DND-41 (cell line): Measurements from ENCODE around the gene OSBPL8.

ENCODE experiments used
- ATAC-seq: fragments of 200-7000 bp; cut with Tn5 transposase; 3 replicates; pipeline ENCODE4 v1.9.1; 2021; ENCODE audit warnings: low read depth; ENCODE audit not compliant: insufficient read depth
- DNase-seq: peaks from one replicate; pipeline ENCODE4 v3.0.0-alpha.2; 2020
- H2AFZ ChIP-seq: 2 replicates; pipeline ENCODE4 v1.6.0; 2012; ENCODE audit warnings: low read depth, low read length
- H3K27ac ChIP-seq: 2 replicates; pipeline ENCODE4 v1.5.1; 2012; ENCODE audit warnings: low read length, inconsistent platforms
- H3K27me3 ChIP-seq: fragments of 200-600 bp; sonication (generic); 2 replicates; pipeline ENCODE4 v1.6.0; 2012; ENCODE audit warnings: low read length, mild to moderate bottlenecking, inconsistent platforms; ENCODE audit not compliant: insufficient read depth, poor library complexity
- H3K36me3 ChIP-seq: 2 replicates; pipeline ENCODE4 v1.5.1; 2012; ENCODE audit warnings: low read length, inconsistent platforms; ENCODE audit not compliant: insufficient read depth
- H3K4me1 ChIP-seq: 2 replicates; pipeline ENCODE4 v1.5.1; 2012; ENCODE audit warnings: mild to moderate bottlenecking, low read length; ENCODE audit not compliant: insufficient read depth
- H3K4me2 ChIP-seq: 2 replicates; pipeline ENCODE4 v1.6.0; 2012; ENCODE audit warnings: mild to moderate bottlenecking, moderate library complexity, low read length, inconsistent platforms; ENCODE audit not compliant: insufficient read depth
- H3K4me3 ChIP-seq, 2 experiments: fragments of 200-600 bp in 1 of 2; shearing (Covaris generic) in 1 of 2; 2 replicates each; pipeline ENCODE4 v1.5.1; 2012 to 2016; ENCODE audit warnings: inconsistent platforms in 2 of 2, low read length in 2 of 2, mild to moderate bottlenecking in 2 of 2, low read depth in 1 of 2, moderate library complexity in 1 of 2
- H3K79me2 ChIP-seq: 2 replicates; pipeline ENCODE4 v1.6.0; 2012; ENCODE audit warnings: low read length, inconsistent platforms; ENCODE audit not compliant: insufficient read depth
- H3K9ac ChIP-seq: 2 replicates; pipeline ENCODE4 v1.6.0; 2012; ENCODE audit warnings: low read depth, mild to moderate bottlenecking, inconsistent platforms, low read length, moderate library complexity
- H3K9me3 ChIP-seq: 2 replicates; pipeline ENCODE4 v1.5.1; 2012; ENCODE audit warnings: low read length, moderate library complexity, mild to moderate bottlenecking, inconsistent platforms; ENCODE audit not compliant: insufficient read depth, severe bottlenecking
- H4K20me1 ChIP-seq: 2 replicates; pipeline ENCODE4 v1.6.0; 2012; ENCODE audit warnings: low read length; ENCODE audit not compliant: insufficient read depth
- EZH2 ChIP-seq: IDR thresholded peaks from 3 replicates; pipeline ENCODE4 v1.6.1; 2012; ENCODE audit warnings: borderline replicate concordance, low read depth, mild to moderate bottlenecking, moderate library complexity, low read length, inconsistent platforms; ENCODE audit not compliant: severe bottlenecking
- TF ChIP-seq, protein P1 (sequence below): IDR thresholded peaks from 2 replicates; pipeline ENCODE4 v1.5.1; 2012; ENCODE audit warnings: borderline replicate concordance, low read length, moderate library complexity, mild to moderate bottlenecking; ENCODE audit not compliant: poor library complexity, severe bottlenecking; ENCODE audit errors: extremely low read depth

Gene OSBPL8

GRCh38 chr12:76530516-76530915 is 29.1 kb downstream of the OSBPL8 start:
- Histone ChIP-seq H3K4me1 (no peaks in the 10 kb centered on the region), H3K27me3 (no peaks in the 10 kb centered on the region), H3K4me3 (no peak overlapping the region), H3K9me3 (no peaks in the 10 kb centered on the region), H3K4me2 (no peak overlapping the region), H3K36me3 (no peaks in the 10 kb centered on the region; the same call in 1 of the 2 replicates), H2AFZ (no peak overlapping the region), H3K79me2 (peaks cover 73% of the 10 kb centered on the region), H3K9ac (no peak overlapping the region), H3K27ac (no peak overlapping the region), H4K20me1 (peaks cover 21% of the 10 kb centered on the region)
- DNase-seq (no peak), ATAC-seq (no peak)
- no peak for TF ChIP-seq EZH2
- TF ChIP-seq, protein P1, sequence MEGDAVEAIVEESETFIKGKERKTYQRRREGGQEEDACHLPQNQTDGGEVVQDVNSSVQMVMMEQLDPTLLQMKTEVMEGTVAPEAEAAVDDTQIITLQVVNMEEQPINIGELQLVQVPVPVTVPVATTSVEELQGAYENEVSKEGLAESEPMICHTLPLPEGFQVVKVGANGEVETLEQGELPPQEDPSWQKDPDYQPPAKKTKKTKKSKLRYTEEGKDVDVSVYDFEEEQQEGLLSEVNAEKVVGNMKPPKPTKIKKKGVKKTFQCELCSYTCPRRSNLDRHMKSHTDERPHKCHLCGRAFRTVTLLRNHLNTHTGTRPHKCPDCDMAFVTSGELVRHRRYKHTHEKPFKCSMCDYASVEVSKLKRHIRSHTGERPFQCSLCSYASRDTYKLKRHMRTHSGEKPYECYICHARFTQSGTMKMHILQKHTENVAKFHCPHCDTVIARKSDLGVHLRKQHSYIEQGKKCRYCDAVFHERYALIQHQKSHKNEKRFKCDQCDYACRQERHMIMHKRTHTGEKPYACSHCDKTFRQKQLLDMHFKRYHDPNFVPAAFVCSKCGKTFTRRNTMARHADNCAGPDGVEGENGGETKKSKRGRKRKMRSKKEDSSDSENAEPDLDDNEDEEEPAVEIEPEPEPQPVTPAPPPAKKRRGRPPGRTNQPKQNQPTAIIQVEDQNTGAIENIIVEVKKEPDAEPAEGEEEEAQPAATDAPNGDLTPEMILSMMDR: no peak

DNA sequence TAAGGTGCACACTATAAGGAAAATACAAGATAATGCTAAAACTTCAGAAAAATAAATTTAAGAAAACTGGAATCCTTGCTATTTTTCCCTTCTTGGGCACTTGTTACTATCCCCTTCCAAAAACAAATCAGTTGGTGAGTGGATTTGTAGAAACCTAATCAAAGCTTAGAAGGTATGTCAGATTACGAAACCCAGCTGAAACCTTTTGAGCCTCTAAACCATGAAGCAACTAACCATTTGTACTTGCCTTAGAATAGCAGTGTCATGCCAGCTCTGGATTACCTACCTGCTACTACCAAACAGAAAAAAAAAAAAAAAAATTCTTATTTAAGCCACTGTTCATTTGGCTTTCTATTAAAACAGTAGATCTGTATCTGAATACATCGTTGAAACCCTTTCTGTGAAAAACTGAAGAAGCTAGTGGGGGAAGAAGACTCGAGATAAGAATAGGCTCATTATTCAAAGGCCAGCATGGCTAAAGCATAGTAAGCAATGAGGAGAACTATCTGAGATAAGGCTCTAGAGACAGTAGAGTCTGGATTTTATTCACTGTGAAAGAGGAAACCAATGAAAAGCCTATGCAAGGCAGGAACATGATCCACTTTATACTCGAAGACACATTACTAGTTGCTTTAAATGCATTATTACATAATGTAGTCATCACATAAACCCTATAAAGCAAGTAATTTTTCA is 30.2 kb downstream of the OSBPL8 start:
- H3K36me3 ChIP-seq: no peaks in the 10 kb centered on the region; the same call in 1 of the 2 replicates
- H3K79me2 ChIP-seq: peaks cover 73% of the 10 kb centered on the region
- no peak overlapping the region for H2AFZ ChIP-seq
- H4K20me1 ChIP-seq: peaks cover 21% of the 10 kb centered on the region
- no peaks in the 10 kb centered on the region for H3K9me3 ChIP-seq
- TF ChIP-seq EZH2: no peak
- TF ChIP-seq, protein P1: no peak
- ATAC-seq (no peak), DNase-seq (no peak)
- H3K4me1 ChIP-seq: no peaks in the 10 kb centered on the region
- no peak overlapping the region for H3K27ac ChIP-seq
- no peak overlapping the region for H3K9ac ChIP-seq
- H3K4me3 ChIP-seq: no peak overlapping the region
- H3K27me3 ChIP-seq: no peaks in the 10 kb centered on the region
- no peak overlapping the region for H3K4me2 ChIP-seq

- H2AFZ ChIP-seq: no peak overlapping the region
- TF ChIP-seq, protein P1: no peak
- no peak for TF ChIP-seq EZH2
- H3K27me3 ChIP-seq: no peaks in the 10 kb centered on the region
- no peaks in the 10 kb centered on the region for H3K9me3 ChIP-seq
- H3K4me1 ChIP-seq: no peaks in the 10 kb centered on the region
- no peaks in the 10 kb centered on the region; the same call in 1 of the 2 replicates for H3K36me3 ChIP-seq
- H4K20me1 ChIP-seq: peaks cover 26% of the 10 kb centered on the region; the same call in 1 of the 2 replicates
- no peak overlapping the region for H3K4me2 ChIP-seq
- DNase-seq: no peak
- H3K4me3 ChIP-seq: no peak overlapping the region
- H3K79me2 ChIP-seq: peaks cover 84% of the 10 kb centered on the region
- no peak overlapping the region for H3K9ac ChIP-seq
- no peak overlapping the region for H3K27ac ChIP-seq
- ATAC-seq: no peak
These were observed 36.2 kb downstream of the OSBPL8 start for GRCh38 chr12:76523408-76523807.
